22Rv1 (cell line): ENCODE measurements around the gene RAP1GAP2.

Source experiments
- CTCF ChIP-seq: fragments of 450-650 bp; IDR thresholded peaks from 2 replicates; pipeline ENCODE4 v1.5.1; 2017; ENCODE audit warnings: mild to moderate bottlenecking
- ZFX ChIP-seq: fragments of 450-650 bp; IDR thresholded peaks from 2 replicates; pipeline ENCODE4 v1.6.1; 2017; ENCODE audit warnings: antibody characterized with exemption, borderline replicate concordance

DNA sequence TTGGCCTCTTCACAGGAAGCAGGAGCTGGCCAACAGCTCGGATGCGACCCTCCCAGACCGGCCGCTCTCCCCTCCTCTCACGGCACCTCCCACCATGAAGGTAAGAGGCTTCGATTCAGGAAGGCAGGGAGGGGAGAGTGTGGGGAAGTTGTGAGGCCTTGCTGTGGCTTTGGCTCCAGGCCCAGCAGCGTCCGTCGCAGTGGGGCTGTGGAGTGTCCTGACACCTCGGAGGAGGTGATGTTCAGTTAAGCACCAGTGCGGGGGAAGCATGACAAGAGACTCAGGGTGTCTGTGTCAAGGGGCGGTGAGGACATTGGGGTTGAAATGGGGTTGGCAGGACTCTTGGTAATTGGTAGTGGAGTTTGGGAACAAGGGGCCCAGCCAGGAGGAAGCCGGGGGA, 109.0 kb downstream of the RAP1GAP2 start:
- no peak for TF ChIP-seq CTCF
- no peak for TF ChIP-seq ZFX
